H1 (cell line): Measurements from ENCODE around the gene SMIM35. TPM values are rescaled to one million over a fixed set of nuclear protein-coding genes. Genes with fewer than 3 reads are reported as not detected.

Experiments used
- MAFK ChIP-seq: IDR thresholded peaks from 2 replicates; pipeline ENCODE4 v1.6.1; 2012; ENCODE audit warnings: low read depth, mild to moderate bottlenecking, improper control_type of control experiment, low read length
- POLR2AphosphoS5 ChIP-seq: IDR thresholded peaks from 2 replicates; pipeline ENCODE4 v1.6.1; 2011; ENCODE audit warnings: low read depth, low read length
- polyA plus RNA-seq, 7 experiments: library from polyadenylated mRNA; depleted of rRNA in 3 of 7; stranded (reverse) in 5 of 7; unstranded in 2 of 7; fragments of >200 nt in 5 of 7; fragments of 200-250 nt in 2 of 7; gene quantifications; 1 replicate in 5 of 7; 2 replicates in 1 of 7; 4 replicates in 1 of 7; pipeline versions ENCODE4 v1.2.1 to v1.2.3, GENCODE V29; 2011 to 2013; ENCODE audit warnings: missing spikeins in 2 of 7, mixed read lengths in 2 of 7
- total RNA-seq: library from RNA; stranded (reverse); fragmentation: NEBNext Ultra II Directional; extraction: Animal tissue kit (Norgen Biotek cat#: 25700); gene quantifications from 2 replicates; pipeline ENCODE4 v1.2.1, GENCODE V29; 2021
- TF ChIP-seq, protein P1 (sequence below): IDR thresholded peaks from 2 replicates; pipeline ENCODE4 v1.6.1; 2012; ENCODE audit warnings: low read length, inconsistent platforms

SMIM35 gene
- total and polyA plus RNA-seq, 2 of the 8 experiments (the other 6 are each of a cell fraction or from before 2014, with no cell fraction given): not detected

DNA sequence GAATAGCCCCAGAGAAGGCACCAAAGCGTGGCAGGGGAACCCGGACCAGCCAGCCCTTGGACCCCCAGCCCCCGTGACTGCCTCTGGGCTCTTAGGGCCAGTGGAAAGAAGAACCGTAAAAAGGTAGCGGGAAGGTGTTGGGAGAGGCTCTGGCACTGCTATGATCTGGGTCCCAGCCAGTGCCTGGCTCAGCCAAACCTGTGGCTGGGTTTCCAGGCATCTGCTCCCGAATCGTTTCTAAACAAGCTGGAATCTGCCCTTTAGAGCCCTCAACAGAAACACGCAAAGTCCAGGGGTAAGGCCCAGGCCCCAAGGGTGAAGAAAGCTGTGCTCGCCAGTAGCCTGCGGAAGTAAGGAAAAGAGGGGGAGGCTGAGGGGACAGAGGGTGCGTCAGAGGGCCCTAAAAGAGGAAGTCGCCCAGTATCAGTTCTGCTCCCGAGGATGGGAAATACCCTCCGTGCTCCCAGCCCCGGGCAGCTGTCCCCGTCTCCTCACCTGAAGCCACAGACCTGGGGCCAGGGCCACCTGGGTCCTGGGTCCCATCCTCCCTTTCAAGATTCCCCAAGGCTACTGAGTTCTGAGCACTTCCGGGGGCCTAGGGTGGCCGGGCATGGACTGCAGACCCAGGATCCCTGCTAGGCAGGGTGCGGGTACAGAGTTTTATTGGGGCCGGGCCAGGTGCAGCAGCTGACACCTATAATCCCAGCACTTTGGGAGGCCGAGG lies 75.9 kb downstream of the SMIM35 start (continued):
- TF ChIP-seq, protein P1, sequence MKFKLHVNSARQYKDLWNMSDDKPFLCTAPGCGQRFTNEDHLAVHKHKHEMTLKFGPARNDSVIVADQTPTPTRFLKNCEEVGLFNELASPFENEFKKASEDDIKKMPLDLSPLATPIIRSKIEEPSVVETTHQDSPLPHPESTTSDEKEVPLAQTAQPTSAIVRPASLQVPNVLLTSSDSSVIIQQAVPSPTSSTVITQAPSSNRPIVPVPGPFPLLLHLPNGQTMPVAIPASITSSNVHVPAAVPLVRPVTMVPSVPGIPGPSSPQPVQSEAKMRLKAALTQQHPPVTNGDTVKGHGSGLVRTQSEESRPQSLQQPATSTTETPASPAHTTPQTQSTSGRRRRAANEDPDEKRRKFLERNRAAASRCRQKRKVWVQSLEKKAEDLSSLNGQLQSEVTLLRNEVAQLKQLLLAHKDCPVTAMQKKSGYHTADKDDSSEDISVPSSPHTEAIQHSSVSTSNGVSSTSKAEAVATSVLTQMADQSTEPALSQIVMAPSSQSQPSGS: no peak
- TF ChIP-seq MAFK (no peak), POLR2AphosphoS5 (no peak)
